Fibroblast of the conjunctiva (primary cell): ENCODE measurements around the gene ZGLP1.

ENCODE experiments used
- DNase-seq: peaks from one replicate; pipeline ENCODE4 v3.0.0-alpha.2; 2010; ENCODE audit warnings: low read depth

Gene ZGLP1

DNA sequence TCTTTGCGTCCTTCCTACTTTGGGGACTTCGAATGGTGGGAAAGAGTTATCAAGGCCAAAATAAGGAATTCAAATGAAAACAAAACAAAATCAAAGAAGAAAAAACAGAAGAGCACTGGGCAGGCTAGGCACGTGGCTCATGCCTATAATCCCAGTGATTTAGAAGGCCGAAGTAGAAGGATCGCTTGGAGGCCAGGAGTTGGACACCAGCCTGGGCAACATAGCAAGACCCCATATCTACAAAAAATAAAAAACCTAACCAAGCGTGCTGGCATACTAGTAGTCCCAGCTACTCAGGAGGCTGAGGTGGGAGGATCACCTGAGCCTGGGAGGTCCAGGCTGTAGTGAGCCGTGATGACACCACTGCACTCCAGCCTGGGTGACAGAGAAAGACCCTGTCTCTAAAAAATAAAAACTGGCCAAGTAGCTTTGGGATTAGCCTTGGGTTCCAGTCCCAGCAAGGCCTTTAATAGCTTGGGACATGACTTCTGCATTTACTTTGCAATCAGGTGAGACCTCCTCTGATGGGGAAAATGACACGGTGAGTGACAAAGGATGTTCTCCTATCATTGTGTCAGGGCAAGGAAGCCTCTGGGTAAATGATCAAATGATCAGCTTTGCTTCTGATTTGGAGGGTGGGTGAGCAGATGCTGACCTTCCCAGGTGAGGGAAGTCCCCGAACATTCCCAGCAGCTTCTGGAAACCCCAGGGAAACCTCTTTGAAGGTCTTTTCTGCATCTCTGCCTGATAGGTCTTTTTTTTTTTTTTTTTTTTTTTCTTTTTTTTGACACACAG lies 31.6 kb downstream of the ZGLP1 start:
- no peak for DNase-seq

DNA sequence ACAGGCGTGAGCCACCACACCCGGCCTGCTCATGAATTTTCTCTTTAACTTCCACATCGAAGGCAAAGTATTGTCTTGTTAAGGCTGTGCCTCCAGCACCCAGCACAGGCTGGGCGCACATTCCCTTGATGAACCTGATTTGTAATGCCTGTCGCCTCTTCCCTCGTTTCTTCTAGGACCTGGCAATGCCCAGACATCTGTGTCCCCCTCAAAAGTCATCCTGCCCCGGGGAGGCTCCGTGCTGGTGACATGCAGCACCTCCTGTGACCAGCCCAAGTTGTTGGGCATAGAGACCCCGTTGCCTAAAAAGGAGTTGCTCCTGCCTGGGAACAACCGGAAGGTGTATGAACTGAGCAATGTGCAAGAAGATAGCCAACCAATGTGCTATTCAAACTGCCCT lies 35.0 kb downstream of the ZGLP1 start:
- DNase-seq, result no peak

DNA sequence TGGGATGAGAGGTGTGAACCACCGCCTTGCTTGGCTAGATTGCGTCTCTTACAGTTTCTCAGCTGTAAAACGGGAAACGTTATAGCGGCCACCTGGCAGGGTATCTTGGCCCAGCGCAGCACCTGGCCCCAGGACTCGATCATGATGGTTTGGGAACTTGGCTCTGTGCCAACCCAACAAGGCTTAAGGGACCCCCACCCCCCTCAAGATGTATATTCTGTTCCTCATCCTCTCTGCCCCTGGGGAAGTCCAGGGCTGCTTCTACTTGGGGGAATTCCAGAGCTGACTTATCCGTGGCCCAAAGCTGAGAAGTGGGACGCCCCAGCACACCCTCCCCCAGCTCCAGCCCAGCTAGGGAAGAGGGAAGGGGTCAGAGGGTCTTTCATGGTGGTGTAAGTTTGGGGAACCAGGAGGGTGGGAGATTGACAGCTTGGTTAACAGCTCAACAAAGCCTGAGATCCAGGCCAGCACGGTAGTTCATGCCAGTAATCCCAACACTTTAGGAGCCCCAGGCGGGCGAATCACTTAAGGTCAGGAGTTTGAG lies 38.0 kb downstream of the ZGLP1 start:
- DNase-seq, result no peak

DNA sequence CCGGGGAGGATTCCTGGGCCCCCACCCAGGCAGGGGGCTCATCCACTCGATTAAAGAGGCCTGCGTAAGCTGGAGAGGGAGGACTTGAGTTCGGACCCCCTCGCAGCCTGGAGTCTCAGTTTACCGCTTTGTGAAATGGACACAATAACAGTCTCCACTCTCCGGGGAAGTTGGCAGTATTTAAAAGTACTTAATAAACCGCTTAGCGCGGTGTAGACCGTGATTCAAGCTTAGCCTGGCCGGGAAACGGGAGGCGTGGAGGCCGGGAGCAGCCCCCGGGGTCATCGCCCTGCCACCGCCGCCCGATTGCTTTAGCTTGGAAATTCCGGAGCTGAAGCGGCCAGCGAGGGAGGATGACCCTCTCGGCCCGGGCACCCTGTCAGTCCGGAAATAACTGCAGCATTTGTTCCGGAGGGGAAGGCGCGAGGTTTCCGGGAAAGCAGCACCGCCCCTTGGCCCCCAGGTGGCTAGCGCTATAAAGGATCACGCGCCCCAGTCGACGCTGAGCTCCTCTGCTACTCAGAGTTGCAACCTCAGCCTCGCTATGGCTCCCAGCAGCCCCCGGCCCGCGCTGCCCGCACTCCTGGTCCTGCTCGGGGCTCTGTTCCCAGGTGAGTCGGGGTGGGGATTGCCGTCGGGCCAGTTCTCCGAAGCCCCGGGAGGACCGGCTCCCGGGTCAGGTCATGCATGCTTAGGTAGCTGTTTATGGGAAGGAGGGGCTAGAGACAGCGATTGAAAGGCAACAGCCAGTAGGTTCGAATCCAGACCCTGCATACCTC lies 38.8 kb downstream of the ZGLP1 start, which contains the start of gene ICAM1:
Gene ICAM1, plus strand, starts transcription at position 505 of the 779 bp plus-strand sequence. Its CDS starts 40 bp downstream, at position 545.
- no peak for DNase-seq

DNA sequence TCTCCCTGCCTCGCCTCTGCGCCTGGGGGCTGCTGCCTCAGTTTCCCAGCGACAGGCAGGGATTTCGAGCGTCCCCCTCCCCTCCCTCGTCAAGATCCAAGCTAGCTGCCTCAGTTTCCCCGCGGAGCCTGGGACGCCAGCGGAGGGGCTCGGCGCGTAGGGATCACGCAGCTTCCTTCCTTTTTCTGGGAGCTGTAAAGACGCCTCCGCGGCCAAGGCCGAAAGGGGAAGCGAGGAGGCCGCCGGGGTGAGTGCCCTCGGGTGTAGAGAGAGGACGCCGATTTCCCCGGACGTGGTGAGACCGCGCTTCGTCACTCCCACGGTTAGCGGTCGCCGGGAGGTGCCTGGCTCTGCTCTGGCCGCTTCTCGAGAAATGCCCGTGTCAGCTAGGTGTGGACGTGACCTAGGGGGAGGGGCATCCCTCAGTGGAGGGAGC lies 39.4 kb downstream of the ZGLP1 start:
- DNase-seq, result no peak

DNA sequence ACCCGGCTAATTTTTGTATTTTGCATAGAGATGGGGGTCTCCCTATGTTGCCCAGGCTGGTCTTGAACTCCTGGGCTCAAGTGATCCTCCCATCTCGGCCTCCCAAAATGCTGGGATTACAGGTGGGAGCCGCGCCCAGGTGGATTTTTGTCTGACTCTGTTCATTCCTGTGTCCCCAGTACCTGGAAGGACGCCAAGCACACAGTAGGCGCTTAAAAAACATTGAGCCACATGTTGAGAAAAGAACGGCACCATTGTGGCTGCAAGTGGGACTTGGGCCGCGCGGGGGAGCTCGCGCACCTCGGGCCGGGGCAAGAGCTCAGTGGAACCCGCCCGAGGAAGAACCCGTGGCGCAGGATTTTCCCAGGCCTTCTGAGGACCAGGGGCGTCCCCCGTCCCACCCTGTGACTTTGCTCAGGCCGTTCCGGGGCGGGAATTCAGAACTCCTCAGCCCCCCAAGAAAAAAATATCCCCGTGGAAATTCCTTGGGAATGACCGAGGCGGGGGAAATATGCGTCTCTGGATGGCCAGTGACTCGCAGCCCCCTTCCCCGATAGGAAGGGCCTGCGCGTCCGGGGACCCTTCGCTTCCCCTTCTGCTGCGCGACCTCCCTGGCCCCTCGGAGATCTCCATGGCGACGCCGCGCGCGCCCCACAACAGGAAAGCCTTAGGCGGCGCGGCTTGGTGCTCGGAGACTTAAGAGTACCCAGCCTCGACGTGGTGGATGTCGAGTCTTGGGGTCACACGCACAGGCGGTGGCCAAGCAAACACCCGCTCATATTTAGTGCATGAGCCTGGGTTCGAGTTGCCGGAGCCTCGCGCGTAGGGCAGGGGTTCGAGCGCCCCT lies 40.1 kb downstream of the ZGLP1 start:
- peak; percentile 22 for DNase-seq

DNA sequence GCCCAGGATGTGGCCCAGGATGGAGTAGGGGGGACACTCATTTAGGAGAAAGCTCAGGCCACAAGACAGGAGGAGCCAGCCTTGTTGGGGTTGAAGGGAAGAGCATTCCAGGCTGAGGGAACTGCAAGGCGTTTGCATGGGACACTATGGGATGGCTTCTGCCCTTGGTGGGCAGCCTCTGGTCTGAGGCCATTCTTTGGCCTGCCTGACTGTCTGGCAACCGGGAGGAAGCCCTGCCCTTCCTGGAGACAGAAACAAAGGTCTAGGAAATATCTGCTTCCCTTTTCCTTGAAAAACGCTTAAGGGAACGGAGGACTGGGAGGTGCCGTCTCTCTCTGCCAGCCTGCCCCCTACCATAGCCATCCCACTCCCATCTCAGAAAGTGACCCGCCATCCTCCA lies 41.5 kb downstream of the ZGLP1 start:
- no peak for DNase-seq

DNA sequence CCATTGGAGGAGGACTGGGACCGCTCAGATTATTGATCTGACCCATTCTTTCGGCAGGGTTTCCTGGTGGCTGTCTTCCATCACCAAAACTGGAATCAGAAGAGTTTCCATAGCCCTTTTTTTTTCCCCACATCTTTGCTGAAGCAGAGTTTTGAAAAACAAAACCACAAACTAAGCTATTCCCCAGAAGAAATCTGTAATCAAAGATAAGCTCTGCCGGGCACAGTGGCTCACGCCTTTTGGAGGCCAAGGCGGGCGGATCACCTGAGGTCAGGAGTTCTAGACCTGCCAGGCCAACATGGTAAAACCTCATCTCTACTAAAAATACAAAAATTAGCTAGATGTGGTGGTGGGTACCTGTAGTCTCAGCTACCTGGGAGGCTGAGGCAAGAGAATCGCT lies 42.9 kb downstream of the ZGLP1 start:
- no peak for DNase-seq

DNA sequence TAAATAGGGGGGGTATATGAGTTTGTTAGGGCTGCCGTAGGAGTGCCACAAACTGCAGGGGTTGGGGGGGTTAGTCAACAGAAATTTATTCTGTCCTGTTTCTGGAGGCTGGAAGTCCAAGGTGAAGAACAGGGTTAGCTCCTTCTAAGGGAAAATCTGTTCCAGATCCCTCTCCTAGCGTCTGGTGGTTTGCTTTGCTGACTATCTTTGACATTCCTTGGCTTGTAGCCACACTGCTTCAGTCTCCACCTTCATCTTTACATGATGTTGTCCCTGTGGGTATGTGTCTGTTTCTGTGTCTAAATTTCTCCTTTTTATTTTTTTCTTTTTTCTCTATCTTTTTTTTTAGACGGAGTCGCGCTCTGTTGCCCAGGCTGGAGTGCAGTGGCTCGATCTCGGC lies 46.8 kb downstream of the ZGLP1 start:
- no peak for DNase-seq

DNA sequence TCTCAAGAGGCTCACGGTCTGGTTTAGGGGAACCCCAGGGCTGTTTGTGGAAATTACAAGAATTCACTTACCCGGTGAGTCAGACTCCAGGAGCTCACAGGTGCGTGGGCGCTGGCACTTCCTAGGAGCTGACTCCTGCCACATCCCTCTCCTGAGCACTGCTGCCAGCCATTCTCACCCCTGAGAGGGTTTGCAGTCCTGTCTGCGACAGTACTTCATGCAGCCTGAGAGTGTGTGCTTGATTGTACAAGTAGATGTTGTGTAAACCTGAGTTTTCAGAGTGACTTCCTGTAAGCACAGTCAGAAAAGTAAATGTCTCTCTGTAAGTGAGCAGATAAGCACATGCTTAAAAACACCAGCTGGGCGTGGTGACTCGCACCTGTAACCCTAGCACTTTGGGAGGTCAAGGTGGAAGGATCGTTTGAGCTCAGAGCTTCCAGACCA lies 49.5 kb downstream of the ZGLP1 start:
- no peak for DNase-seq

DNA sequence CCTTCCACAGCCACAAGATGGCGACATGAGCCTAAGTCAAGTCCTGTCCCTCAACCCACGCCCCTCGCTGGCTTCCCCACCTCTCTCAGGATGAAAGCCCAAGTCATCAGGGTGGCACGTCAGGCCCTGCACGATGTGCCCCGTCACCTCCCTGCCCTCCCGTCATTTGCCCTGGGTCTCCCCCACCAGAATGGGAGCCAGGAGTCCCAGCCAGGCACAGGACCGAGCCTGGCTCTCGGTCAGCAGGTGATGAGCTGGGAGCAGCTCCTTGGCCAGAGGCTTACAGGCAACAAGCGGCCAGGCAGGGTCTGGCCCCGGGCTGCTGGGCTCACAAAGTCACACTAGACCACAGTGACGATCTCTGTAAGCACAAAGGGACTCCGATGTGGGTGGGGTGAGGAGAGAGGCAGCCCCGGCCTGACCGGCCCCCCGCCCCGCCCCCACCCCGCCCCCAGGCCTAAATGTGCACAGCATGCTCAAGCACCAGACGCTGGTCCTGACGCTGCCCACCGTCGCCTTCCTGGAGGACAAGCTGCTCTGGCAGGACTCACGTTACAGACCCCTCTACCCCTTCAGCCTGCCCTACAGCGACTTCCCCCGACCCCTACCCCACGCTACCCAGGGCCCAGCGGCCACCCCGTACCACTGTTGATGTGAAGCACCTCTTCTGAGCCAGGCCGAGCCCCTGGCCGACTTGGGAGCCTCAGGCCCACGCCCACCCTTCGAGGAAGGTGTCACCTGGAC lies 50.3 kb downstream of the ZGLP1 start:
- DNase-seq, result peak; percentile 75

DNA sequence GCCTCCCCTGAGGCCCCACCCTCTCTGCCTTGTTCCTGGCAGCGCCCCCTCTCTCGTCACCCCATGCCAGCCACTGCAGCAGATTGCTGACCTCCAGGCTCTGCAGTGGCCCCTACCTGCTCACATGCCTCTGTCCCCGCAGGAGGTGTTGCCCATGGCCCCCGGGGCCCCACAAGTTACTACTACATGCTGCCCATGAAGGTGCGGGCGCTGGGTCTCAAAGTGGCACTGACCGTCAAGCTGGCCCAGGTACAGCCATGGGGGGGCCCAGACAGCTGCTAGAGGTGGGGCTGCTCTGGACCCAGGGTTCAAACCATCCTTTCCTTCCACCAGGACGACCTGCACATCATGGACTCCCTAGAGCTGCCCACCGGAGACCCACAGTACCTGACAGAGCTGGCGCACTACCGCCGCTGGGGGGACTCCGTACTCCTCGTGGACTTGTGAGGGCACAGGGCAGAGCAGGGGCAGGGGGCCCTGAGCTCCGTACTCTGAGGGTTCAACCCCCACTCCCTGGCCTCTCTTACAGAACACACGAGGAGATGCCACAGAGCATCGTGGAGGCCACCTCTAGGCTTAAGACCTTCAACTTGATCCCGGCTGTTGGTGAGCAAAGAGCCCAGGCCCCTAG lies 51.4 kb downstream of the ZGLP1 start:
- no peak for DNase-seq

DNA sequence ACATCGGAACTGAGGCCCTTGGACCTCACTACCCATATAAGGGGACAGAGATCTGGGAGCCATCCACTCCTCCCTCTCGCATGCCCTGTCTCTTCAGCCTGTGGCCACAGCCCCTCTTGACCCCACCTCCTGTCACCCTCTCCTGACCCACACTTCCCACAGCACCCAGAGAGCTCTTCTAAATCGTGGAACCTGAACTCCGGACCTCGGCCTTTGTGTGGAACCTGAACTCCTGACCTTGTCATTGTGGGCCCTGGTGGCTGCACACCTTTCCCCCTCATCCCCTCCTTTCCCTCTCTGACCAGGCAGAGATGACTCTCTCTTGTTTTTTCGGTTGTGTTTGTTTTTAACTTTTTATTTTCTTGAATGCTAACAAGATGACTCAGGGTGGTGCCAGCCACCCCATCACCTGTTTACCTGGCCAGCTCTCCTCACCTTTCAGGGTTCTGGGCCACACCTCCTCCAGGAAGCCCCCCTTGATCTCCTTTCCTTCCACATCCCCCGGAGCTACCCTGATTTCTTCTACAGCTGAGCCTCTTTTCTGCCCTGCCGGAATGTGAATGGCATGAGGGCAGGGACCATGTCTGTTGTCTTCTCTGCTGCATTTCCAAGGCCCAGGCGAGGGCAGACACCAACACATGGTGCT lies 52.5 kb downstream of the ZGLP1 start:
- DNase-seq, result no peak

DNA sequence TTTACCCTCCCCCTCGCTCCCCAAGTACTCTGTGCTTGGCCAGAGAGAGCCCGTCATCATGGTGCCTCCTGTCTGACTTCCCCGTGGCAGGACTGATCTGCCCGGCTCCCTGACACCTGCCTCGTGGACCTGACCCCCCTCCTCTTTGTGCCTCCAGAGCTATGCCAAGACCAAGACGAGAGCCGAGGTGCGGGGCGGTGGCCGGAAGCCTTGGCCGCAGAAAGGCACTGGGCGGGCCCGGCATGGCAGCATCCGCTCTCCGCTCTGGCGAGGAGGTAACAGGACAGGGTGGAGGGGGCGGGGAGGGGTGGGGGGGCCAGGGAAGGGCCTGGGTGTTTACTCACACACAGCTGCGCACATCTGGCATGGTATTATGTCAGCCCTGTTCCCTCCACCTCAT lies 53.1 kb downstream of the ZGLP1 start:
- no peak for DNase-seq

DNA sequence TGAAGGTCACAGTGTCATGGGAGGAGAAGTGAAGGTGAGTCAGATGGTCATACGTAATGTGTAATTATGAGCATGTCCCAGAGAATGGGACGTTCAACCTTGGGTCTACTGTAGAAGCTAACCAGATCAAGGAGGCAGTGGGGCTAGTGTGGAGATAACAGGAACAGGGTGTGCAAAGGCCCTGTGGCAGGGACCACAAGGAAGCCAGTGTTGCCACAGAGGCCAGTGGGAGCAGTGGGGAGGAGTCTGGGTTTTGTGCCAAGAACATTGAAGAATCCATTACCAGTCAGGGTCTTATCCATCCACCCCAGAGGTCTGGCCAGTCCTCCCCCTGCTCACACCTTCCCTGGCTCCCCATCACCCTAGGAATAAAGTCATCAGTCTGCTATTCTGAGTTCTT lies 54.3 kb downstream of the ZGLP1 start:
- no peak for DNase-seq
